Suprapubic skin (tissue), 4 donors: Measurements from ENCODE around the gene LRRC8D. TPM values are rescaled to one million over a fixed set of nuclear protein-coding genes. Genes with fewer than 3 reads are reported as not detected.
"Not testable (repeated sequence)": the region's sequence is repeated elsewhere in the genome, so short reads cannot be mapped to it uniquely, and the experiment has no call there.

Source experiments
- DNase-seq, 2 donors: peaks; one replicate each; pipeline ENCODE4 v3.0.0-alpha.2; 2019; ENCODE audit warnings: low spot score in 2 of 2
- H3K27ac ChIP-seq: fragments of 200-600 bp; sonication (generic); one replicate; pipeline ENCODE4 v1.5.1; 2019
- H3K27me3 ChIP-seq: fragments of 200-600 bp; sonication (generic); one replicate; pipeline ENCODE4 v1.5.1; 2019
- H3K36me3 ChIP-seq: fragments of 200-600 bp; sonication (generic); one replicate; pipeline ENCODE4 v1.5.1; 2019
- H3K4me1 ChIP-seq: fragments of 200-600 bp; sonication (generic); one replicate; pipeline ENCODE4 v1.5.1; 2019
- H3K4me3 ChIP-seq: fragments of 200-600 bp; sonication (generic); one replicate; pipeline ENCODE4 v1.5.1; 2019; ENCODE audit warnings: mild to moderate bottlenecking
- H3K9me3 ChIP-seq: fragments of 200-600 bp; sonication (generic); one replicate; pipeline ENCODE4 v1.5.1; 2019
- CTCF ChIP-seq, 2 donors: fragments of 200-600 bp in 1 of 2; fragments of 450-650 bp in 1 of 2; sonication (generic) in 1 of 2; IDR thresholded peaks; one replicate each; pipeline ENCODE4 v1.5.1; 2016 to 2019; ENCODE audit warnings: antibody characterized with exemption in 2 of 2, mild to moderate bottlenecking in 1 of 2, moderate library complexity in 1 of 2
- EP300 ChIP-seq: sonication (generic); formaldehyde crosslinking; IDR thresholded peaks from one replicate; pipeline ENCODE4 v1.6.1; 2017; ENCODE audit warnings: antibody characterized with exemption
- POLR2A ChIP-seq, 2 donors: fragments of 450-650 bp; IDR thresholded peaks; one replicate each; pipeline ENCODE4 v1.6.1; 2017; ENCODE audit warnings: antibody characterized with exemption in 2 of 2, mild to moderate bottlenecking in 2 of 2, moderate library complexity in 2 of 2
- POLR2AphosphoS5 ChIP-seq, 3 donors: sonication (generic); formaldehyde crosslinking; IDR thresholded peaks; one replicate each; pipeline ENCODE4 v1.6.1; 2017; ENCODE audit warnings: antibody characterized with exemption in 3 of 3
- WGBS: methylation state at CpG from one replicate; pipeline ENCODE4 v1.1.5; 2018; 5-methylcytosine and 5-hydroxymethylcytosine counted together
- total RNA-seq, 4 donors: library from RNA; depleted of rRNA; stranded (reverse); fragments of >200 nt; gene quantifications; one replicate each; pipeline ENCODE4 v1.1.0, GENCODE V29; 2016

Gene LRRC8D
- total RNA-seq, 4 donors from 2014 or later, result 11.7 to 24.8 (median 21.6) TPM

GRCh38 chr1:89781494-89782126, 39.2 kb upstream of the LRRC8D start:
- no peaks in the 10 kb centered on the region for H3K9me3 ChIP-seq
- H3K27me3 ChIP-seq, result no peaks in the 10 kb centered on the region
- DNase-seq, result no peak
- no peaks in the 10 kb centered on the region for H3K36me3 ChIP-seq
- no peaks in the 10 kb centered on the region for H3K4me1 ChIP-seq
- H3K27ac ChIP-seq, result no peak overlapping the region
- WGBS, result 62% methylated on average over 4 of the region's 4 CpGs
- no peak for TF ChIP-seq POLR2A (IDR thresholded peaks at IDR 0.05)
- no peak overlapping the region for H3K4me3 ChIP-seq

GRCh38 chr1:89786628-89787214, 34.1 kb upstream of the LRRC8D start:
- Histone ChIP-seq H3K27me3 (no peaks in the 10 kb centered on the region), H3K9me3 (no peaks in the 10 kb centered on the region), H3K36me3 (no peaks in the 10 kb centered on the region), H3K27ac (no peak overlapping the region), H3K4me3 (no peak overlapping the region), H3K4me1 (no peaks in the 10 kb centered on the region)
- 86% methylated on average over 6 of the region's 7 CpGs for WGBS
- TF ChIP-seq POLR2A (IDR thresholded peaks at IDR 0.05) (no peak), CTCF (IDR thresholded peaks at IDR 0.05) (no peak), POLR2AphosphoS5 (IDR thresholded peaks at IDR 0.05) (no peak), EP300 (no peak)
- no peak for DNase-seq

- H3K9me3 ChIP-seq, result no peaks in the 10 kb centered on the region
- H3K27me3 ChIP-seq, result no peaks in the 10 kb centered on the region
- WGBS, result 74% methylated on average over 2 of the region's 2 CpGs
- H3K4me1 ChIP-seq, result no peaks in the 10 kb centered on the region
- H3K36me3 ChIP-seq, result no peaks in the 10 kb centered on the region
- H3K4me3 ChIP-seq, result no peak overlapping the region
- no peak for TF ChIP-seq CTCF (IDR thresholded peaks at IDR 0.05)
- DNase-seq, result no peak
- H3K27ac ChIP-seq, result no peak overlapping the region
These were observed 30.2 kb upstream of the LRRC8D start for GRCh38 chr1:89790592-89790991.

GRCh38 chr1:89791064-89791726, 29.6 kb upstream of the LRRC8D start:
- WGBS, result 52% methylated on average over 3 of the region's 3 CpGs
- H3K27ac ChIP-seq, result no peak overlapping the region
- no peaks in the 10 kb centered on the region for H3K4me1 ChIP-seq
- no peak for TF ChIP-seq EP300
- no peak for TF ChIP-seq CTCF (IDR thresholded peaks at IDR 0.05)
- TF ChIP-seq POLR2AphosphoS5 (IDR thresholded peaks at IDR 0.05), result no peak
- no peak for TF ChIP-seq POLR2A (IDR thresholded peaks at IDR 0.05)
- no peak for DNase-seq
- H3K27me3 ChIP-seq, result no peaks in the 10 kb centered on the region
- H3K9me3 ChIP-seq, result no peaks in the 10 kb centered on the region
- no peaks in the 10 kb centered on the region for H3K36me3 ChIP-seq
- H3K4me3 ChIP-seq, result no peak overlapping the region

GRCh38 chr1:89794406-89794805, 26.4 kb upstream of the LRRC8D start:
- 51% methylated on average over 5 of the region's 5 CpGs for WGBS
- H3K4me1 ChIP-seq, result no peaks in the 10 kb centered on the region
- H3K27ac ChIP-seq, result no peak overlapping the region
- no peaks in the 10 kb centered on the region for H3K36me3 ChIP-seq
- no peak for DNase-seq
- no peak overlapping the region for H3K4me3 ChIP-seq
- no peaks in the 10 kb centered on the region for H3K27me3 ChIP-seq
- no peak for TF ChIP-seq CTCF (IDR thresholded peaks at IDR 0.05)
- no peak for TF ChIP-seq EP300
- no peak for TF ChIP-seq POLR2AphosphoS5 (IDR thresholded peaks at IDR 0.05)
- no peak for TF ChIP-seq POLR2A (IDR thresholded peaks at IDR 0.05)
- no peaks in the 10 kb centered on the region for H3K9me3 ChIP-seq

- H3K27ac ChIP-seq, H3K36me3 ChIP-seq, H3K4me3 ChIP-seq, DNase-seq, H3K4me1 ChIP-seq, H3K9me3 ChIP-seq, H3K27me3 ChIP-seq: not testable (repeated sequence)
- WGBS, result 91% methylated on average over 4 of the region's 4 CpGs
These were observed 25.3 kb upstream of the LRRC8D start for GRCh38 chr1:89795571-89795970.

- not testable (repeated sequence) for DNase-seq, H3K9me3 ChIP-seq, H3K36me3 ChIP-seq, H3K27ac ChIP-seq, H3K27me3 ChIP-seq, H3K4me1 ChIP-seq, H3K4me3 ChIP-seq
- WGBS, result 100% methylated on average over 4 of the region's 32 CpGs
These were observed 23.0 kb upstream of the LRRC8D start for GRCh38 chr1:89797876-89798275.
